Measurements from ENCODE around the gene UNC119.

The UNC119 gene

GRCh38 chr17:28552176-28552999 lies at the start of gene UNC119:
TSS of gene UNC119 (minus strand) at chr17:28552624. CDS start at chr17:28552557, 67 bp downstream.
- TF ChIP-seq CTCF (IDR thresholded peaks at IDR 0.05; ENCODE audit: low read depth, low read length), result no peak
- DNase-seq (ENCODE audit: low read depth, low spot score), result peak; percentile 62
- in situ Hi-C loops (cut with HindIII; ENCODE audit: low sequenced_read_pairs), result no loop called here
- peak within 1 kb of the TSS; percentile 59 for H3K4me3 ChIP-seq (ENCODE audit: low read depth, low read length)

- H3K4me3 ChIP-seq (ENCODE audit: low read depth, low read length), result peak overlapping the region; percentile 89
- TF ChIP-seq CTCF (IDR thresholded peaks at IDR 0.05; ENCODE audit: low read depth, low read length), result no peak
- in situ Hi-C loops (cut with HindIII; ENCODE audit: low sequenced_read_pairs), result no loop called here
- DNase-seq (ENCODE audit: low read depth, low spot score), result peak; percentile 85
Measured at GRCh38 chr17:28599311-28600184, 47.1 kb upstream of the UNC119 start.

GRCh38 chr17:28598799-28599310 lies 46.4 kb upstream of the UNC119 start, which contains the start of gene SPAG5:
TSS of gene SPAG5 (minus strand) at chr17:28599025. CDS start at chr17:28598946, 79 bp downstream.
- in situ Hi-C loops (cut with HindIII; ENCODE audit: low sequenced_read_pairs), result no loop called here
- TF ChIP-seq CTCF (IDR thresholded peaks at IDR 0.05; ENCODE audit: low read depth, low read length), result no peak
- peak; percentile 92 for DNase-seq (ENCODE audit: low read depth, low spot score)
- H3K4me3 ChIP-seq (ENCODE audit: low read depth, low read length), result peak within 1 kb of the TSS; percentile 89

GRCh38 chr17:28598389-28598788 lies 46.0 kb upstream of the UNC119 start:
- no peak for TF ChIP-seq CTCF (IDR thresholded peaks at IDR 0.05; ENCODE audit: low read depth, low read length)
- in situ Hi-C loops (cut with HindIII; ENCODE audit: low sequenced_read_pairs), result no loop called here
- DNase-seq (ENCODE audit: low read depth, low spot score), result no peak
- H3K4me3 ChIP-seq (ENCODE audit: low read depth, low read length), result peak overlapping the region; percentile 89

- DNase-seq (ENCODE audit: low read depth, low spot score), result no peak
- peak overlapping the region; percentile 89 for H3K4me3 ChIP-seq (ENCODE audit: low read depth, low read length)
Measured at GRCh38 chr17:28597606-28598383, 45.4 kb upstream of the UNC119 start.

More at GRCh38 chr17:28597606-28598383, 45.4 kb upstream of the UNC119 start:
- in situ Hi-C loops (cut with HindIII; ENCODE audit: low sequenced_read_pairs), result no loop called here
- TF ChIP-seq CTCF (IDR thresholded peaks at IDR 0.05; ENCODE audit: low read depth, low read length), result no peak

Measured in astrocyte of the spinal cord (primary cell).